GM12878 (cell line): Measurements from ENCODE around the gene FBF1. TPM values are rescaled to one million over a fixed set of nuclear protein-coding genes. Genes with fewer than 3 reads are reported as not detected.

Experiments used
- ATAC-seq: fragments of 200-7000 bp; cut with Tn5 transposase; 3 replicates; pipeline ENCODE4 v1.9.1; 2020; ENCODE audit warnings: mild to moderate bottlenecking, moderate library complexity
- BruUV-seq: library from RNA; stranded (reverse); fragments of 400-500 nt; replicated peaks from 2 replicates; lab custom pipeline; 2021; lab: Mats Ljungman, UMichigan
- CTCF ChIA-PET: fragments of 300-600 bp; sonication (Branson Sonifier 250); formaldehyde crosslinking; extraction: SDS; loops from one replicate; lab custom pipeline; 2021; ENCODE audit warnings: inconsistent platforms; lab: Yijun Ruan, JAX
- POLR2A ChIA-PET: fragments of 350-600 bp; formaldehyde crosslinking; extraction: SDS; loops from one replicate; lab custom pipeline; 2021; ENCODE audit warnings: inconsistent platforms; lab: Charles Lee
- RAD21 ChIA-PET: fragments of 300-600 bp; sonication (Branson Sonifier 250); formaldehyde crosslinking; loops from one replicate; lab custom pipeline; 2023; ENCODE audit warnings: antibody characterized with exemption; ENCODE audit not compliant: unreplicated experiment; lab: Charles Lee
- SMC1A ChIA-PET: fragments of 300-600 bp; sonication (Branson Sonifier 250); formaldehyde crosslinking; loops from one replicate; lab custom pipeline; 2023; ENCODE audit not compliant: unreplicated experiment, uncharacterized antibody; lab: Charles Lee
- DNase-seq: peaks from one replicate; pipeline ENCODE4 v3.0.0-alpha.2; 2011; ENCODE audit warnings: low read depth, low spot score
- FAIRE-seq: peaks from 3 replicates; lab custom pipeline; 2011; peaks lifted over from hg19 to GRCh38; lab: Jason Lieb, UNC
- H2AFZ ChIP-seq: 2 replicates; pipeline ENCODE4 v1.6.0; 2011; ENCODE audit warnings: low read depth, low read length, control low read depth; ENCODE audit not compliant: control insufficient read depth
- H3K27ac ChIP-seq: 2 replicates; pipeline ENCODE4 v1.5.1; 2011; ENCODE audit warnings: control low read depth; ENCODE audit not compliant: control insufficient read depth, insufficient read depth
- H3K27me3 ChIP-seq, 2 experiments: replicated peaks in 1 of 2; 2 replicates each; pipeline versions ENCODE4 v1.6.0 to v1.6.1; 2011; ENCODE audit warnings: low read length in 1 of 2; ENCODE audit not compliant: control insufficient read depth in 2 of 2, insufficient read depth in 2 of 2
- H3K36me3 ChIP-seq, 2 experiments: 2 replicates each; pipeline ENCODE4 v1.5.1; 2011; ENCODE audit warnings: low read length in 1 of 2; ENCODE audit not compliant: control insufficient read depth in 2 of 2, insufficient read depth in 2 of 2
- H3K4me1 ChIP-seq: 2 replicates; pipeline ENCODE4 v1.6.1; 2011; ENCODE audit warnings: mild to moderate bottlenecking, low read length, moderate library complexity, mixed read lengths; ENCODE audit not compliant: control insufficient read depth, insufficient read depth
- H3K4me2 ChIP-seq: 2 replicates; pipeline ENCODE4 v1.6.0; 2011; ENCODE audit warnings: control low read depth; ENCODE audit not compliant: control insufficient read depth, insufficient read depth
- H3K4me3 ChIP-seq: fragments of 200-600 bp; sonication (generic); 2 replicates; pipeline ENCODE4 v1.5.1; 2016
- H3K79me2 ChIP-seq: 2 replicates; pipeline ENCODE4 v1.6.0; 2011; ENCODE audit warnings: low read length; ENCODE audit not compliant: control insufficient read depth, insufficient read depth
- H3K9ac ChIP-seq: 2 replicates; pipeline ENCODE4 v1.8.0; 2011; ENCODE audit warnings: low read length, control low read depth, mixed read lengths; ENCODE audit not compliant: control insufficient read depth, insufficient read depth
- H3K9me3 ChIP-seq: replicated peaks from 3 replicates; pipeline ENCODE4 v1.5.1; 2011; ENCODE audit warnings: mild to moderate bottlenecking, low read length; ENCODE audit not compliant: control insufficient read depth, insufficient read depth
- H4K20me1 ChIP-seq: 2 replicates; pipeline ENCODE4 v1.6.0; 2011; ENCODE audit not compliant: control insufficient read depth, insufficient read depth
- CEBPB ChIP-seq, 2 experiments: fragments of 150-350 bp in 1 of 2; IDR thresholded peaks; 2 replicates each; pipeline ENCODE4 v1.6.1; 2012 to 2014; ENCODE audit warnings: low read depth in 2 of 2, low read length in 2 of 2, borderline replicate concordance in 1 of 2, inconsistent platforms in 1 of 2
- HCFC1 ChIP-seq: fragments of 150-350 bp; IDR thresholded peaks from 2 replicates; pipeline ENCODE4 v1.6.1; 2014; ENCODE audit warnings: low read length
- IRF5 ChIP-seq: fragments of 450-650 bp; IDR thresholded peaks from 2 replicates; pipeline ENCODE4 v1.6.1; 2017; ENCODE audit warnings: borderline replicate concordance
- KDM1A ChIP-seq: fragments of 200-600 bp; sonication (generic); IDR thresholded peaks from 2 replicates; pipeline ENCODE4 v1.6.1; 2016; ENCODE audit warnings: borderline replicate concordance
- LARP7 ChIP-seq: fragments of 450-650 bp; IDR thresholded peaks from 2 replicates; pipeline ENCODE4 v1.6.1; 2017; ENCODE audit warnings: mild to moderate bottlenecking
- POU2F2 ChIP-seq: IDR thresholded peaks from 3 replicates; pipeline ENCODE4 v1.6.1; 2011; ENCODE audit warnings: low read depth, mild to moderate bottlenecking, low read length, borderline replicate concordance
- RELA ChIP-seq: fragments of 450-650 bp; IDR thresholded peaks from 2 replicates; pipeline ENCODE4 v1.8.0; 2014; ENCODE audit warnings: borderline replicate concordance; ENCODE audit not compliant: partially characterized antibody
- SKIL ChIP-seq: fragments of 450-650 bp; IDR thresholded peaks from 2 replicates; pipeline ENCODE4 v1.6.1; 2017; ENCODE audit warnings: mild to moderate bottlenecking, low read depth, inconsistent platforms; ENCODE audit not compliant: poor library complexity, severe bottlenecking
- SMAD5 ChIP-seq: IDR thresholded peaks from 2 replicates; pipeline ENCODE4 v1.6.1; 2016; ENCODE audit warnings: antibody characterized with exemption, low read depth
- TAF1 ChIP-seq: IDR thresholded peaks from 2 replicates; pipeline ENCODE4 v1.6.1; 2011; ENCODE audit warnings: mild to moderate bottlenecking, low read depth, low read length, borderline replicate concordance
- TARDBP ChIP-seq: IDR thresholded peaks from 2 replicates; pipeline ENCODE4 v1.6.1; 2016; ENCODE audit warnings: borderline replicate concordance
- TCF3 ChIP-seq: IDR thresholded peaks from 2 replicates; pipeline ENCODE4 v1.6.1; 2012; ENCODE audit warnings: low read depth, mild to moderate bottlenecking, low read length, borderline replicate concordance; ENCODE audit not compliant: insufficient read depth
- ZNF384 ChIP-seq: IDR thresholded peaks from 2 replicates; pipeline ENCODE4 v1.6.1; 2012; ENCODE audit warnings: low read depth, mild to moderate bottlenecking, low read length, improper control_type of control experiment, borderline replicate concordance
- WGBS: methylation state at CpG from one replicate; pipeline ENCODE4 v1.1.6; 2016; ENCODE audit warnings: low lambda C conversion rate; ENCODE audit not compliant: insufficient replicate concordance, insufficient coverage; ENCODE audit errors: missing lambda C conversion rate; 5-methylcytosine and 5-hydroxymethylcytosine counted together
- in situ Hi-C: fragments of 300-500 bp; cut with MboI; formaldehyde crosslinking; loops from 9 replicates; pipeline ENCODE4 v1.14.3; 2018; ENCODE audit warnings: mixed read lengths
- intact Hi-C: fragments of 100-400 bp; cut with micrococcal nuclease; formaldehyde crosslinking; loops from one replicate; pipeline ENCODE4 v1.14.2; 2022; ENCODE audit not compliant: unreplicated experiment
- polyA plus RNA-seq, 11 experiments: library from polyadenylated mRNA; depleted of rRNA in 4 of 11; unstranded in 6 of 11; stranded (reverse) in 5 of 11; fragments of >200 nt; fragmentation: Nextera tagmentation in 4 of 11; fragmentation: Illumina TruSeq in 1 of 11; extraction: Ambion mirVana in 4 of 11; extraction: Trizol in 1 of 11; gene quantifications; 1 replicate in 1 of 11; 2 replicates in 10 of 11; pipeline versions ENCODE4 v1.2.1 to v1.2.3, GENCODE V29; 2011 to 2016; ENCODE audit warnings: inconsistent platforms in 2 of 11, missing spikeins in 2 of 11, low read depth in 1 of 11
- total RNA-seq, 4 experiments: library from RNA; depleted of rRNA in 3 of 4; stranded (reverse); fragments of >200 nt in 3 of 4; fragmentation: Illumina TruSeq in 1 of 4; extraction: Trizol in 1 of 4; gene quantifications; 2 replicates each; pipeline versions ENCODE4 v1.2.1 to v1.2.3, GENCODE V29; 2013 to 2021
- TF ChIP-seq, protein P1 (sequence below): fragments of 450-650 bp; IDR thresholded peaks from 2 replicates; pipeline ENCODE4 v1.6.1; 2016; ENCODE audit warnings: mild to moderate bottlenecking, moderate library complexity, borderline replicate concordance

FBF1 gene
- total and polyA plus RNA-seq, 10 of the 15 experiments (the other 5 are each of a cell fraction or from before 2014, with no cell fraction given) = 0.29 to 15.0 (median 7.0) TPM

DNA sequence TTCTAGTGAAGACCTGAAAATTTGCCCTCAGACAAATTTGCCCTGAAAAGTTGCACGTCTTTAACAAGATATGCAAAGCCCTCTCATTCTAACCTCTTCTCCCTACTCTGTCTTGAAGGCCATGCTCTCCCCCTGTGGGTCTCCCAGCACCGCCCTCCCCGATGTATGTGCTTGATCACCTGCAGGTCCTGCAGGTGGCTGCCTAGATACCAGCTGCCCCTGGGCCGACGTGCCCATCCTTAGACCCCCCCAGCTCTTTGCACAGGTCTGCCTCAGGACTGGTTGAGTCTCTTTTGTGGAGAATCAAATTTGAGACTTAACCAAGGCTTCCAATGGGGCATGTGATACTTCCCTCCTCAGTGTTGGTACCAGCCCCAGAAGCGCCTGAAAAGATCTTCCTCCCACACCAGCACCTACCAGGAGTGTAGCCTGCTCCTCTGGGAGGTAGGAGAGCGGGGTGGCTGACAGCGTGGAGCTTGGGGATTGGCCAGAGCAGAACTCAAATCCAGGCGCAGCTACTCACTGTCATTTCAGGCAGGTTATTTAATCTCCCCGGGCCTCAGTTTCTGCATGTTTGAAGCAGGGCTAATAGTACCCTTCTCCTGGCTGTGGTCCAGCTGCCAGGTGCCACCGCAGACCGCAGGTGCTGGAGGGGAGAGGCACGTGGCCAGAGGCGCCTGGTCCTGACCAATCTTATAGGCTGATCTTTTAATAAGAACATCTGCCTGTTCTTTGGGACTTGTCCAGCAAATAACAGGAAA, 31.6 kb downstream of the FBF1 start:
- ATAC-seq = no peak
- TF ChIP-seq TARDBP (no peak), ZNF384 (no peak), IRF5 (no peak), KDM1A (no peak), HCFC1 (no peak), LARP7 (no peak), POU2F2 (no peak), SMAD5 (no peak), RELA (no peak), TCF3 (no peak), TAF1 (no peak), CEBPB (IDR thresholded peaks at IDR 0.05; ENCODE audit: borderline replicate concordance in 1 of 2, low read depth in 2 of 2, low read length in 2 of 2) (no peak), SKIL (no peak)
- TF ChIP-seq, protein P1, sequence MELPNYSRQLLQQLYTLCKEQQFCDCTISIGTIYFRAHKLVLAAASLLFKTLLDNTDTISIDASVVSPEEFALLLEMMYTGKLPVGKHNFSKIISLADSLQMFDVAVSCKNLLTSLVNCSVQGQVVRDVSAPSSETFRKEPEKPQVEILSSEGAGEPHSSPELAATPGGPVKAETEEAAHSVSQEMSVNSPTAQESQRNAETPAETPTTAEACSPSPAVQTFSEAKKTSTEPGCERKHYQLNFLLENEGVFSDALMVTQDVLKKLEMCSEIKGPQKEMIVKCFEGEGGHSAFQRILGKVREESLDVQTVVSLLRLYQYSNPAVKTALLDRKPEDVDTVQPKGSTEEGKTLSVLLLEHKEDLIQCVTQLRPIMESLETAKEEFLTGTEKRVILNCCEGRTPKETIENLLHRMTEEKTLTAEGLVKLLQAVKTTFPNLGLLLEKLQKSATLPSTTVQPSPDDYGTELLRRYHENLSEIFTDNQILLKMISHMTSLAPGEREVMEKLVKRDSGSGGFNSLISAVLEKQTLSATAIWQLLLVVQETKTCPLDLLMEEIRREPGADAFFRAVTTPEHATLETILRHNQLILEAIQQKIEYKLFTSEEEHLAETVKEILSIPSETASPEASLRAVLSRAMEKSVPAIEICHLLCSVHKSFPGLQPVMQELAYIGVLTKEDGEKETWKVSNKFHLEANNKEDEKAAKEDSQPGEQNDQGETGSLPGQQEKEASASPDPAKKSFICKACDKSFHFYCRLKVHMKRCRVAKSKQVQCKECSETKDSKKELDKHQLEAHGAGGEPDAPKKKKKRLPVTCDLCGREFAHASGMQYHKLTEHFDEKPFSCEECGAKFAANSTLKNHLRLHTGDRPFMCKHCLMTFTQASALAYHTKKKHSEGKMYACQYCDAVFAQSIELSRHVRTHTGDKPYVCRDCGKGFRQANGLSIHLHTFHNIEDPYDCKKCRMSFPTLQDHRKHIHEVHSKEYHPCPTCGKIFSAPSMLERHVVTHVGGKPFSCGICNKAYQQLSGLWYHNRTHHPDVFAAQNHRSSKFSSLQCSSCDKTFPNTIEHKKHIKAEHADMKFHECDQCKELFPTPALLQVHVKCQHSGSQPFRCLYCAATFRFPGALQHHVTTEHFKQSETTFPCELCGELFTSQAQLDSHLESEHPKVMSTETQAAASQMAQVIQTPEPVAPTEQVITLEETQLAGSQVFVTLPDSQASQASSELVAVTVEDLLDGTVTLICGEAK = no peak
- H3K27me3 ChIP-seq = no peaks in the 10 kb centered on the region
- no TSS peak for BruUV-seq
- SMC1A ChIA-PET = interaction anchor here (0.9 to 1.1 kb wide), 4 partner anchors 88 to 198 kb away, joined by 3 to 5 read pairs (median 3); no protein-coding TSS in a partner anchor
- H3K4me1 ChIP-seq = no peaks in the 10 kb centered on the region
- in situ Hi-C loops (loop anchor here (5.0 kb wide), 1 partner anchor 98 kb away; no protein-coding TSS in a partner anchor), intact Hi-C loops (no loop called here)
- H3K9me3 ChIP-seq = no peaks in the 10 kb centered on the region
- RAD21 ChIA-PET = interaction anchor here (1.6 to 1.8 kb wide), 2 partner anchors 94 to 105 kb away, joined by 4 read pairs; no protein-coding TSS in a partner anchor
- POLR2A ChIA-PET = interaction anchor here (0.5 kb wide), 2 partner anchors 22 to 406 kb away, joined by 5 to 6 read pairs; no protein-coding TSS in a partner anchor
- DNase-seq = no peak
- no peak overlapping the region for H3K4me3 ChIP-seq
- peaks cover 3% of the 10 kb centered on the region for H3K79me2 ChIP-seq
- no peaks in the 10 kb centered on the region for H3K36me3 ChIP-seq
- H3K9ac ChIP-seq = no peak overlapping the region
- WGBS = 64% methylated on average over 14 of the region's 14 CpGs
- no peak overlapping the region for H2AFZ ChIP-seq
- no peak overlapping the region for H3K27ac ChIP-seq
- H3K4me2 ChIP-seq = no peak overlapping the region
- FAIRE-seq = no peak
- no peaks in the 10 kb centered on the region for H4K20me1 ChIP-seq
- CTCF ChIA-PET = interaction anchor here (1.0 to 1.8 kb wide), 4 partner anchors 94 to 105 kb away, joined by 3 to 9 read pairs (median 5); no protein-coding TSS in a partner anchor
